Neural progenitor cell (in vitro differentiated cells): ENCODE measurements around the gene COL23A1. TPM values are rescaled to one million over a fixed set of nuclear protein-coding genes. Genes with fewer than 3 reads are reported as not detected.

Source experiments
- DNase-seq: peaks from one replicate; pipeline ENCODE4 v3.0.0-alpha.2; 2016; ENCODE audit warnings: low spot score
- H2AFZ ChIP-seq: fragments of 200-600 bp; sonication (generic); replicated peaks from 2 replicates; pipeline ENCODE4 v1.6.1; 2016; ENCODE audit warnings: antibody characterized with exemption
- H3F3A ChIP-seq: fragments of 200-600 bp; sonication (generic); 2 replicates; pipeline ENCODE4 v1.6.1; 2016; ENCODE audit warnings: antibody characterized with exemption, low read depth
- H3K27ac ChIP-seq: fragments of 200-600 bp; sonication (generic); 2 replicates; pipeline ENCODE4 v1.5.1; 2016; ENCODE audit warnings: mild to moderate bottlenecking
- H3K27me3 ChIP-seq: fragments of 200-600 bp; sonication (generic); 2 replicates; pipeline ENCODE4 v1.6.1; 2016; ENCODE audit warnings: mild to moderate bottlenecking, moderate library complexity
- H3K36me3 ChIP-seq: fragments of 200-600 bp; sonication (generic); 2 replicates; pipeline ENCODE4 v1.5.1; 2016
- H3K4me1 ChIP-seq: fragments of 200-600 bp; sonication (generic); 2 replicates; pipeline ENCODE4 v1.6.1; 2016; ENCODE audit warnings: mixed run types
- H3K4me2 ChIP-seq: fragments of 200-600 bp; sonication (generic); 2 replicates; pipeline ENCODE4 v1.6.1; 2016
- H3K4me3 ChIP-seq: fragments of 200-600 bp; sonication (generic); 2 replicates; pipeline ENCODE4 v1.5.1; 2016
- H3K79me2 ChIP-seq: fragments of 200-600 bp; sonication (generic); 2 replicates; pipeline ENCODE4 v1.6.1; 2016; ENCODE audit warnings: low read depth
- H3K9ac ChIP-seq: fragments of 200-600 bp; sonication (generic); 2 replicates; pipeline ENCODE4 v1.6.1; 2016
- H3K9me3 ChIP-seq: fragments of 200-600 bp; sonication (generic); 2 replicates; pipeline ENCODE4 v1.5.1; 2016; ENCODE audit warnings: low read depth
- H4K20me1 ChIP-seq: fragments of 200-600 bp; sonication (generic); 2 replicates; pipeline ENCODE4 v1.6.1; 2016; ENCODE audit warnings: low read depth
- H3K27ac Mint-ChIP-seq: 3 replicates; pipeline ENCODE4 v1.8.0; 2021; ENCODE audit warnings: mixed read lengths
- H3K27me3 Mint-ChIP-seq: 2 replicates; pipeline ENCODE4 v1.8.0; 2022; ENCODE audit warnings: low read depth, mild to moderate bottlenecking, inconsistent platforms, moderate library complexity, mixed read lengths; ENCODE audit not compliant: insufficient read depth
- H3K36me3 Mint-ChIP-seq: 3 replicates; pipeline ENCODE4 v1.8.0; 2021; ENCODE audit warnings: mixed read lengths
- H3K4me1 Mint-ChIP-seq: 3 replicates; pipeline ENCODE4 v1.8.0; 2021; ENCODE audit warnings: mixed read lengths
- H3K4me3 Mint-ChIP-seq: 3 replicates; pipeline ENCODE4 v1.8.0; 2021; ENCODE audit warnings: mild to moderate bottlenecking, moderate library complexity, mixed read lengths
- H3K9me3 Mint-ChIP-seq: 3 replicates; pipeline ENCODE4 v1.8.0; 2020; ENCODE audit warnings: mixed read lengths
- EZH2 ChIP-seq: fragments of 200-600 bp; sonication (generic); IDR thresholded peaks from 2 replicates; pipeline ENCODE4 v1.6.1; 2017; ENCODE audit warnings: antibody characterized with exemption, mild to moderate bottlenecking, moderate library complexity
- EZH2phosphoT487 ChIP-seq: fragments of 200-600 bp; sonication (generic); IDR thresholded peaks from 2 replicates; pipeline ENCODE4 v1.6.1; 2017; ENCODE audit warnings: antibody characterized with exemption
- total RNA-seq: library from RNA; depleted of rRNA; stranded (reverse); fragments of >200 nt; gene quantifications from 2 replicates; pipeline ENCODE4 v1.2.3, GENCODE V29; 2015; ENCODE audit warnings: low replicate concordance
- TF ChIP-seq, protein P1 (sequence below): fragments of 200-600 bp; sonication (generic); IDR thresholded peaks from 2 replicates; pipeline ENCODE4 v1.5.1; 2017; ENCODE audit warnings: antibody characterized with exemption, mild to moderate bottlenecking

The COL23A1 gene
- total RNA-seq, 1 donor from 2014 or later: not detected

DNA sequence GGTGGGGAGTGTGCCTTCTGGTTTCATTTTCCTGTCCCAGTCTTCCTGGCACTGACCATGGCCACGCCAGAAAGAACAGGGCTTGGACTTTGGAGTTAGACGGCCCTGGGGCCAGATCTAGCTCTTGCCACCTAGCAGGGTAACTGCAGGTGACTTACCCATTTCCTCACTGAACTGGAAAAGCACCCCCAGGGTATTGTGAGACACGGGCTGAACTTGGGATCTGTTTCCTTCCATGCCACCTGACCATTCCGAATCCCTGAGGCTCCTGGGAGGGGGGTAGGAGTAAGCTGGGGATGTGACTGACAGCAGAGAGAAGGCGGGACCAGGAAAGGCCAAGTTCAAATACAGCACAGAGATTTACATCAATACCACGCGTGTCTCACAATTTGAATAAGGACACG, 376.4 kb downstream of the COL23A1 start:
- Mint-ChIP-seq H3K27ac (no peak overlapping the region), H3K9me3 (no peaks in the 10 kb centered on the region), H3K27me3 (peaks cover 16% of the 10 kb centered on the region), H3K36me3 (peaks cover 50% of the 10 kb centered on the region), H3K4me1 (no peaks in the 10 kb centered on the region), H3K4me3 (no peak overlapping the region)
- H3K9ac ChIP-seq: no peak overlapping the region
- no peaks in the 10 kb centered on the region for H3K9me3 ChIP-seq
- no peaks in the 10 kb centered on the region for H3K4me1 ChIP-seq
- peaks cover 70% of the 10 kb centered on the region for H4K20me1 ChIP-seq
- H3F3A ChIP-seq: peaks cover 58% of the 10 kb centered on the region
- TF ChIP-seq EZH2phosphoT487 (no peak), EZH2 (no peak)
- TF ChIP-seq, protein P1, sequence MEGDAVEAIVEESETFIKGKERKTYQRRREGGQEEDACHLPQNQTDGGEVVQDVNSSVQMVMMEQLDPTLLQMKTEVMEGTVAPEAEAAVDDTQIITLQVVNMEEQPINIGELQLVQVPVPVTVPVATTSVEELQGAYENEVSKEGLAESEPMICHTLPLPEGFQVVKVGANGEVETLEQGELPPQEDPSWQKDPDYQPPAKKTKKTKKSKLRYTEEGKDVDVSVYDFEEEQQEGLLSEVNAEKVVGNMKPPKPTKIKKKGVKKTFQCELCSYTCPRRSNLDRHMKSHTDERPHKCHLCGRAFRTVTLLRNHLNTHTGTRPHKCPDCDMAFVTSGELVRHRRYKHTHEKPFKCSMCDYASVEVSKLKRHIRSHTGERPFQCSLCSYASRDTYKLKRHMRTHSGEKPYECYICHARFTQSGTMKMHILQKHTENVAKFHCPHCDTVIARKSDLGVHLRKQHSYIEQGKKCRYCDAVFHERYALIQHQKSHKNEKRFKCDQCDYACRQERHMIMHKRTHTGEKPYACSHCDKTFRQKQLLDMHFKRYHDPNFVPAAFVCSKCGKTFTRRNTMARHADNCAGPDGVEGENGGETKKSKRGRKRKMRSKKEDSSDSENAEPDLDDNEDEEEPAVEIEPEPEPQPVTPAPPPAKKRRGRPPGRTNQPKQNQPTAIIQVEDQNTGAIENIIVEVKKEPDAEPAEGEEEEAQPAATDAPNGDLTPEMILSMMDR: no peak
- H3K27ac ChIP-seq: no peak overlapping the region
- H3K4me2 ChIP-seq: no peak overlapping the region
- peaks cover 17% of the 10 kb centered on the region for H3K79me2 ChIP-seq
- no peak overlapping the region for H3K4me3 ChIP-seq
- DNase-seq: no peak
- H3K36me3 ChIP-seq: peaks cover 4% of the 10 kb centered on the region
- no peaks in the 10 kb centered on the region for H3K27me3 ChIP-seq
- H2AFZ ChIP-seq: no peak overlapping the region

DNA sequence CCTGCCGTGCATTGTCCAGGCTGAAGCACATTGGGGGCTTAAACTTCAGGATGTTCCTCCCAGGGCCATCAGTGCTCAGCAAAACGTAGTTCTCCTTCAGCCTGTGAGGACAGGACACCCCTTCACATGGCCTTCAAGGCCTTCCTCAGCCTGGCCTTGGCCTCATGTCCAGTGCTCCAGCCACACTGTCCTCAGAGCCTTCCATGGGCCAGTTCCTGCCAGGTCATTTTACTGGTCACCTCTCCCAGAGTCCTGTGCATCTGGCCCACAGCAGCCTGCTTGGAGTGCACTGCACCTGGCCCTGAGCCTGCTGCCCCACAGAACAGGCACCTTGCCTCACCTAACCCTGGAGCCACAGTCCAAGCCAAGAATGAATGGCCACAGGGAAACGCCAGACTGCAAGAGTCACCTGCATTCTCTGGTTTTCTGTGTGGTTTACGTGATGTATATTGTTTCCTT, 377.2 kb downstream of the COL23A1 start:
- Histone ChIP-seq H3K9me3 (no peaks in the 10 kb centered on the region), H3K27ac (no peak overlapping the region), H3F3A (peaks cover 58% of the 10 kb centered on the region), H3K4me1 (no peaks in the 10 kb centered on the region), H3K9ac (no peak overlapping the region), H3K36me3 (peaks cover 6% of the 10 kb centered on the region), H4K20me1 (peaks cover 77% of the 10 kb centered on the region), H3K4me2 (no peak overlapping the region), H3K4me3 (no peak overlapping the region), H3K27me3 (no peaks in the 10 kb centered on the region), H3K79me2 (peaks cover 24% of the 10 kb centered on the region), H2AFZ (no peak overlapping the region)
- Mint-ChIP-seq H3K27me3 (peaks cover 17% of the 10 kb centered on the region), H3K4me3 (no peak overlapping the region), H3K36me3 (peaks cover 47% of the 10 kb centered on the region), H3K27ac (no peak overlapping the region), H3K4me1 (peaks cover 1% of the 10 kb centered on the region), H3K9me3 (no peaks in the 10 kb centered on the region)
- TF ChIP-seq EZH2phosphoT487 (no peak), EZH2 (no peak)
- TF ChIP-seq, protein P1: no peak
- no peak for DNase-seq

DNA sequence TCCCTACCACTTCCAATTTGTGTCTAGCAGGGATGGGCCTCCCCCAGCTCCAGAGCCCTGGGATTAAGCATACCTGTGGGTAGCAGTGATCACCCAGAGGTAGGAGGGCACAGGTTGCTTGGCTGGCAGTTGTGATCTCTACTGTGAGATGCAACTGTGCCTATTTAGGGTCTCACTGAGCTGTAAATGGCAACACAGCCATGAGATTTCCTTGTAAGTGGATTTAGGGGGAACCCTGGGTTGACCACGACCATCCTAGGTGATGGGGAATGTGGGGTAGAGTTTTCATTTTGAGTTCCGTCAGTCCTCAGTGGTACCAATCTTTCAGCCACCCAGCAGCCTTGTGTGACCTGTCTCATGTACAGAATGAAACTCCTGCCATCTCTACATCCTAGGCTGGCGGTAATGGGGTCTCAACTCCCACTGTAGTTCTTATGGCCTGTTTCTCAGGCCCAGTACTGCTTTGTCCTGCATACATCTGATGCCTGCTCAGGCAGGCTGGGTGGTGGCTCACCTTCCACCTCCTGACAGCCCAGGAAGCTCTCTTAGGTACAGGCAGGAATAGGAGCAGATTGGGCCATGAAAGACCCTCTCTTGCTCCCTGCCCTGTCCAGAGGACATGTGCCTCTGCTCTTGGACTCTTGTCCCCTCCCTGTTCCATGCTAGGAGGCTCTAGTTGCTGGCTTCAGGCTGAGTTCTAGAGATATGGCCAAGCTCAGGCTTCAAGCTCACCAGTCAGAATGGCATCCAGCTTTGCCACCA, 377.8 kb downstream of the COL23A1 start:
- H2AFZ ChIP-seq: no peak overlapping the region
- no peak overlapping the region for H3K4me2 ChIP-seq
- H3K27ac ChIP-seq: peak overlapping the region; percentile 63
- TF ChIP-seq EZH2 (no peak), EZH2phosphoT487 (no peak)
- TF ChIP-seq, protein P1: no peak
- peaks cover 19% of the 10 kb centered on the region for H3K27me3 Mint-ChIP-seq
- peaks cover 51% of the 10 kb centered on the region for H3K36me3 Mint-ChIP-seq
- H3K9me3 Mint-ChIP-seq: no peaks in the 10 kb centered on the region
- no peak overlapping the region for H3K4me3 ChIP-seq
- H3K79me2 ChIP-seq: peaks cover 31% of the 10 kb centered on the region
- peaks cover 64% of the 10 kb centered on the region for H3F3A ChIP-seq
- H3K9me3 ChIP-seq: no peaks in the 10 kb centered on the region
- peaks cover 3% of the 10 kb centered on the region for H3K4me1 Mint-ChIP-seq
- DNase-seq: no peak
- no peak overlapping the region for H3K27ac Mint-ChIP-seq
- H3K4me1 ChIP-seq: no peaks in the 10 kb centered on the region
- no peak overlapping the region for H3K9ac ChIP-seq
- peaks cover 6% of the 10 kb centered on the region for H3K36me3 ChIP-seq
- H3K4me3 Mint-ChIP-seq: no peak overlapping the region
- no peaks in the 10 kb centered on the region for H3K27me3 ChIP-seq
- peaks cover 83% of the 10 kb centered on the region for H4K20me1 ChIP-seq
